H1 (cell line): ENCODE results near the gene FKBP2. TPM values are rescaled to one million over a fixed set of nuclear protein-coding genes. Genes with fewer than 3 reads are reported as not detected.

Experiments used
- CTCF ChIA-PET: fragments of 300-600 bp; sonication (Branson Sonifier 250); formaldehyde crosslinking; loops from one replicate; lab custom pipeline; 2021; ENCODE audit not compliant: partially characterized antibody; lab: Charles Lee
- POLR2A ChIA-PET: fragments of 300-600 bp; sonication (Branson Sonifier 250); formaldehyde crosslinking; loops from one replicate; lab custom pipeline; 2021; ENCODE audit warnings: inconsistent platforms; ENCODE audit not compliant: partially characterized antibody; lab: Charles Lee
- DNase-seq, 2 experiments: peaks; one replicate each; pipeline versions ENCODE4 v3.0.0 to v3.0.0-alpha.2; 2010 to 2022; ENCODE audit warnings: low spot score in 2 of 2, low read depth in 1 of 2, mixed read lengths in 1 of 2
- FAIRE-seq: peaks from 2 replicates; lab custom pipeline; 2011; peaks lifted over from hg19 to GRCh38; lab: Jason Lieb, UNC
- H2AFZ ChIP-seq: 2 replicates; pipeline ENCODE4 v1.8.1; 2012; ENCODE audit warnings: low read length, inconsistent platforms
- H2AK5ac ChIP-seq: 2 replicates; pipeline ENCODE4 v1.6.1; 2013; ENCODE audit warnings: low read depth, low read length
- H2BK120ac ChIP-seq: replicated peaks from 2 replicates; pipeline ENCODE3; 2013; ENCODE audit warnings: low read depth, low read length, inconsistent platforms
- H2BK12ac ChIP-seq: 2 replicates; pipeline ENCODE4 v1.6.1; 2013; ENCODE audit warnings: low read depth, low read length
- H2BK15ac ChIP-seq: 2 replicates; pipeline ENCODE4 v1.6.1; 2013; ENCODE audit warnings: low read length
- H2BK20ac ChIP-seq: 2 replicates; pipeline ENCODE4 v1.6.1; 2013; ENCODE audit warnings: low read length
- H2BK5ac ChIP-seq: 2 replicates; pipeline ENCODE4 v1.6.1; 2013; ENCODE audit warnings: low read depth, low read length
- H3K14ac ChIP-seq: 2 replicates; pipeline ENCODE4 v1.6.1; 2013; ENCODE audit warnings: inconsistent platforms; ENCODE audit not compliant: insufficient read length
- H3K18ac ChIP-seq: 2 replicates; pipeline ENCODE4 v1.6.1; 2013; ENCODE audit warnings: low read length; ENCODE audit errors: extremely low read depth
- H3K23ac ChIP-seq: 2 replicates; pipeline ENCODE4 v1.6.1; 2013; ENCODE audit warnings: inconsistent platforms; ENCODE audit not compliant: insufficient read length
- H3K23me2 ChIP-seq: 2 replicates; pipeline ENCODE4 v1.6.1; 2013; ENCODE audit warnings: low read depth, low read length
- H3K27ac ChIP-seq: 2 replicates; pipeline ENCODE4 v1.6.1; 2011; ENCODE audit warnings: low read depth, low read length, inconsistent platforms
- H3K27me3 ChIP-seq, 4 experiments: replicated peaks in 1 of 4; 1 replicate in 1 of 4; 2 replicates in 3 of 4; pipeline versions ENCODE4 v1.6.1 to v1.8.1; 2011 to 2013; ENCODE audit warnings: low read length in 3 of 4, mild to moderate bottlenecking in 3 of 4, inconsistent platforms in 2 of 4, mixed read lengths in 2 of 4, moderate library complexity in 1 of 4; ENCODE audit not compliant: control insufficient read depth in 3 of 4, insufficient read depth in 3 of 4; ENCODE audit errors: extremely low read depth in 1 of 4
- H3K36me3 ChIP-seq, 4 experiments: 2 replicates each; pipeline versions ENCODE4 v1.6.1 to v1.8.1; 2011 to 2013; ENCODE audit warnings: mild to moderate bottlenecking in 4 of 4, low read length in 3 of 4, moderate library complexity in 2 of 4, control low read depth in 1 of 4, inconsistent platforms in 1 of 4; ENCODE audit not compliant: insufficient read depth in 4 of 4, control insufficient read depth in 2 of 4
- H3K4ac ChIP-seq: replicated peaks from 2 replicates; pipeline ENCODE3; 2013; ENCODE audit warnings: low read length, low read depth, mixed read lengths, inconsistent platforms; ENCODE audit not compliant: insufficient read length
- H3K4me1 ChIP-seq, 4 experiments: replicated peaks in 1 of 4; 1 replicate in 1 of 4; 2 replicates in 3 of 4; pipeline versions ENCODE4 v1.6.1 to v1.8.1; 2011 to 2013; ENCODE audit warnings: low read length in 3 of 4, inconsistent platforms in 2 of 4, mixed read lengths in 1 of 4; ENCODE audit not compliant: insufficient read depth in 4 of 4, control insufficient read depth in 3 of 4
- H3K4me2 ChIP-seq, 2 experiments: 2 replicates each; pipeline versions ENCODE4 v1.6.1 to v1.8.1; 2011 to 2013; ENCODE audit warnings: low read depth in 2 of 2, low read length in 2 of 2, control low read depth in 1 of 2, inconsistent platforms in 1 of 2, mild to moderate bottlenecking in 1 of 2; ENCODE audit not compliant: insufficient read depth in 1 of 2
- H3K4me3 ChIP-seq, 4 experiments: fragments of 200-600, 300-600 bp in 1 of 4; sonication (generic), shearing (Covaris generic), sonication (Bioruptor Twin) in 1 of 4; 2 replicates each; pipeline versions ENCODE4 v1.5.1 to v1.8.1; 2011 to 2016; ENCODE audit warnings: low read length in 4 of 4, low read depth in 3 of 4, control low read depth in 2 of 4, inconsistent platforms in 2 of 4, mild to moderate bottlenecking in 2 of 4, mixed read lengths in 1 of 4, moderate library complexity in 1 of 4; ENCODE audit not compliant: insufficient read depth in 2 of 4; ENCODE audit errors: extremely low read depth in 1 of 4
- H3K56ac ChIP-seq: replicated peaks from 2 replicates; pipeline ENCODE3; 2013; ENCODE audit warnings: low read depth, mild to moderate bottlenecking, mixed read lengths, low read length, inconsistent platforms; ENCODE audit not compliant: insufficient read length
- H3K79me1 ChIP-seq: 2 replicates; pipeline ENCODE4 v1.6.1; 2013; ENCODE audit warnings: low read depth, low read length, control low read depth
- H3K79me2 ChIP-seq, 2 experiments: 2 replicates each; pipeline versions ENCODE4 v1.6.1 to v1.8.1; 2012 to 2013; ENCODE audit warnings: low read length in 2 of 2, mild to moderate bottlenecking in 2 of 2, inconsistent platforms in 1 of 2; ENCODE audit not compliant: insufficient read depth in 2 of 2, control insufficient read depth in 1 of 2
- H3K9ac ChIP-seq, 4 experiments: replicated peaks in 1 of 4; 1 replicate in 1 of 4; 2 replicates in 3 of 4; pipeline versions ENCODE4 v1.6.1 to v1.8.1; 2011 to 2013; ENCODE audit warnings: low read depth in 3 of 4, low read length in 3 of 4, control low read depth in 2 of 4, mild to moderate bottlenecking in 2 of 4, moderate library complexity in 2 of 4, inconsistent platforms in 1 of 4; ENCODE audit errors: extremely low read depth in 1 of 4
- H3K9me3 ChIP-seq, 2 experiments: 2 replicates each; pipeline versions ENCODE4 v1.6.1 to v1.8.1; 2012 to 2013; ENCODE audit warnings: mild to moderate bottlenecking in 2 of 2, moderate library complexity in 2 of 2, control low read depth in 1 of 2, inconsistent platforms in 1 of 2, low read depth in 1 of 2, low read length in 1 of 2, mixed read lengths in 1 of 2; ENCODE audit not compliant: insufficient read depth in 2 of 2
- H4K20me1 ChIP-seq, 2 experiments: replicated peaks in 1 of 2; 2 replicates each; pipeline versions ENCODE3 to v1.8.1; 2011 to 2013; ENCODE audit warnings: inconsistent platforms in 2 of 2, low read length in 2 of 2, mild to moderate bottlenecking in 1 of 2; ENCODE audit not compliant: insufficient read depth in 2 of 2, control insufficient read depth in 1 of 2
- H4K5ac ChIP-seq: 2 replicates; pipeline ENCODE4 v1.6.1; 2013; ENCODE audit warnings: low read length, low read depth, mixed read lengths, inconsistent platforms; ENCODE audit not compliant: insufficient read length
- H4K8ac ChIP-seq: 2 replicates; pipeline ENCODE4 v1.8.0; 2013; ENCODE audit warnings: mild to moderate bottlenecking, moderate library complexity, low read length, inconsistent platforms; ENCODE audit not compliant: insufficient read depth; ENCODE audit errors: extremely low read depth
- H4K91ac ChIP-seq: replicated peaks from 2 replicates; pipeline ENCODE3; 2013; ENCODE audit warnings: low read length, mixed read lengths, inconsistent platforms; ENCODE audit not compliant: insufficient read length
- EGR1 ChIP-seq: IDR thresholded peaks from 2 replicates; pipeline ENCODE4 v1.6.1; 2011; ENCODE audit warnings: low read depth, low read length, borderline replicate concordance
- EZH2 ChIP-seq: fragments of 200-600 bp; sonication (generic); IDR thresholded peaks from 2 replicates; pipeline ENCODE4 v1.7.1; 2012; ENCODE audit warnings: low read depth, mild to moderate bottlenecking, moderate library complexity, low read length, inconsistent platforms; ENCODE audit not compliant: severe bottlenecking
- KDM5A ChIP-seq: fragments of 200-600 bp; IDR thresholded peaks from 2 replicates; pipeline ENCODE4 v1.7.1; 2012; ENCODE audit warnings: mild to moderate bottlenecking, low read length, inconsistent platforms, mixed read lengths
- PHF8 ChIP-seq: fragments of 200-600 bp; sonication (generic); conservative IDR thresholded peaks from 2 replicates; pipeline ENCODE4 v1.7.1; 2012; ENCODE audit warnings: low read depth, mild to moderate bottlenecking, inconsistent platforms, low read length, moderate library complexity
- POLR2A ChIP-seq, 2 experiments: IDR thresholded peaks; 1 replicate in 1 of 2; 2 replicates in 1 of 2; pipeline ENCODE4 v1.6.1; 2011; ENCODE audit warnings: low read depth in 2 of 2, low read length in 2 of 2, mild to moderate bottlenecking in 2 of 2; ENCODE audit errors: control extremely low read depth in 1 of 2
- SIN3A ChIP-seq, 2 experiments: IDR thresholded peaks in 1 of 2; conservative IDR thresholded peaks in 1 of 2; 2 replicates each; pipeline ENCODE4 v1.6.1; 2011 to 2012; ENCODE audit warnings: low read length in 2 of 2, improper control_type of control experiment in 1 of 2, low read depth in 1 of 2, mild to moderate bottlenecking in 1 of 2
- TEAD4 ChIP-seq: IDR thresholded peaks from 2 replicates; pipeline ENCODE4 v1.6.1; 2012; ENCODE audit warnings: low read depth, low read length, inconsistent platforms, mixed read lengths
- WGBS, 2 experiments: shearing (Covaris generic) in 1 of 2; methylation state at CpG; one replicate each; pipeline versions ENCODE4 v1.1.6 to v1.1.7; 2013 to 2015; ENCODE audit warnings: low lambda C conversion rate in 2 of 2, mixed read lengths in 2 of 2, inconsistent platforms in 1 of 2, low coverage in 1 of 2, missing lambda C conversion rate in 1 of 2; ENCODE audit not compliant: insufficient replicate concordance in 2 of 2, insufficient coverage in 1 of 2, insufficient read length in 1 of 2; ENCODE audit errors: extremely low coverage in 1 of 2, missing lambda C conversion rate in 1 of 2; 5-methylcytosine and 5-hydroxymethylcytosine counted together
- polyA plus RNA-seq, 7 experiments: library from polyadenylated mRNA; depleted of rRNA in 3 of 7; stranded (reverse) in 5 of 7; unstranded in 2 of 7; fragments of >200 nt in 5 of 7; fragments of 200-250 nt in 2 of 7; gene quantifications; 1 replicate in 5 of 7; 2 replicates in 1 of 7; 4 replicates in 1 of 7; pipeline versions ENCODE4 v1.2.1 to v1.2.3, GENCODE V29; 2011 to 2013; ENCODE audit warnings: missing spikeins in 2 of 7, mixed read lengths in 2 of 7
- total RNA-seq: library from RNA; stranded (reverse); fragmentation: NEBNext Ultra II Directional; extraction: Animal tissue kit (Norgen Biotek cat#: 25700); gene quantifications from 2 replicates; pipeline ENCODE4 v1.2.1, GENCODE V29; 2021
- TF ChIP-seq, protein P1 (sequence below): IDR thresholded peaks from 2 replicates; pipeline ENCODE4 v1.6.1; 2012; ENCODE audit warnings: inconsistent platforms

Gene FKBP2
- total and polyA plus RNA-seq, 2 of the 8 experiments (the other 6 are each of a cell fraction or from before 2014, with no cell fraction given), result 41.7 to 52.5 TPM

- Histone ChIP-seq H3K79me2 (peaks cover 6 to 21% of the 10 kb centered on the region in 2 experiments; a peak in 3 of 4 replicates), H3K27me3 (no peaks in the 10 kb centered on the region), H3K14ac (no peak overlapping the region), H3K4me2 (peak overlapping the region; percentile 71 to 73), H2AK5ac (peak overlapping the region; percentile 67; the same call in 1 of the 2 replicates), H4K91ac (peak overlapping the region; percentile 79), H3K36me3 (peaks cover 0 to 17% (median 4%) of the 10 kb centered on the region in 4 experiments; a peak in 4 of 8 replicates), H3K23me2 (peaks cover 17% of the 10 kb centered on the region), H4K8ac (peak overlapping the region; percentile 75), H4K5ac (peak overlapping the region; percentile 70), H2BK5ac (peak overlapping the region; percentile 90; the same call in 1 of the 2 replicates), H3K18ac (peak overlapping the region; percentile 78), H3K23ac (no peak overlapping the region), H3K56ac (peak overlapping the region; percentile 95), H2BK20ac (no peak overlapping the region), H2BK15ac (peak overlapping the region; percentile 92; the same call in 1 of the 2 replicates), H2BK12ac (peak overlapping the region; percentile 84; the same call in 1 of the 2 replicates), H3K27ac (peak overlapping the region; percentile 61), H4K20me1 (peaks cover 0 to 13% of the 10 kb centered on the region in 2 experiments), H3K9me3 (no peaks in the 10 kb centered on the region), H2AFZ (no peak overlapping the region), H3K4me1 (peaks cover 0 to 48% (median 35%) of the 10 kb centered on the region in 4 experiments; a peak in 6 of 7 replicates), H3K9ac (peak overlapping the region; percentile 66 to 74 (median 71)), H3K79me1 (peaks cover 6% of the 10 kb centered on the region), H3K4me3 (peak overlapping the region; percentile 56 to 99 (median 90)), H3K4ac (peak overlapping the region; percentile 63), H2BK120ac (peak overlapping the region; percentile 18)
- TF ChIP-seq TEAD4 (0 out of 2 replicates have a peak, but pooled peaks have one; percentile 2), PHF8 (peak; percentile 44), SIN3A (conservative IDR thresholded peaks at IDR 0.05 in 1 of 2, IDR thresholded peaks at IDR 0.05 in 1 of 2; ENCODE audit: low read depth in 1 of 2, low read length in 2 of 2) (0 out of 4 replicates have a peak, but pooled peaks of 1 of the 2 experiments have one; percentile 32), EGR1 (no peak), EZH2 (no peak), POLR2A (IDR thresholded peaks at IDR 0.05; ENCODE audit: control extremely low read depth in 1 of 2, low read depth in 2 of 2, low read length in 2 of 2) (peak in 1 of 2 experiments; percentile 4; a peak in 2 of 3 replicates), KDM5A (no peak)
- TF ChIP-seq, protein P1, sequence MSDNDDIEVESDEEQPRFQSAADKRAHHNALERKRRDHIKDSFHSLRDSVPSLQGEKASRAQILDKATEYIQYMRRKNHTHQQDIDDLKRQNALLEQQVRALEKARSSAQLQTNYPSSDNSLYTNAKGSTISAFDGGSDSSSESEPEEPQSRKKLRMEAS, result 0 out of 2 replicates have a peak, but pooled peaks have one; percentile 5
- FAIRE-seq (no peak), DNase-seq (no peak)
- ChIA-PET POLR2A (interaction anchor here (0.6 to 13.1 kb wide), 19 partner anchors 9 to 366 kb away, joined by 3 to 352 read pairs (median 6); partner anchors contain the start of genes BAD, DNAJC4, FERMT3 and GPR137), CTCF (interaction anchor here (1.0 to 10.0 kb wide), 11 partner anchors 8 to 111 kb away, joined by 3 to 102 read pairs (median 7); partner anchors contain the start of genes CATSPERZ, ESRRA, FERMT3 and NUDT22)
- 4% methylated on average over 29 of the region's 46 CpGs; no CpG with 5 or more reads in 1 of the 2 experiments for WGBS, 2 experiments
Observed at GRCh38 chr11:64245797-64246620, 5.1 kb downstream of the FKBP2 start.
